ENCODE results near the gene CBLB. TPM values are rescaled to one million over a fixed set of nuclear protein-coding genes. Genes with fewer than 3 reads are reported as not detected.

The CBLB gene
- total and polyA plus RNA-seq, 2 of the 4 experiments (the other 2 are of a cell fraction): 10.1 to 20.1 TPM

DNA sequence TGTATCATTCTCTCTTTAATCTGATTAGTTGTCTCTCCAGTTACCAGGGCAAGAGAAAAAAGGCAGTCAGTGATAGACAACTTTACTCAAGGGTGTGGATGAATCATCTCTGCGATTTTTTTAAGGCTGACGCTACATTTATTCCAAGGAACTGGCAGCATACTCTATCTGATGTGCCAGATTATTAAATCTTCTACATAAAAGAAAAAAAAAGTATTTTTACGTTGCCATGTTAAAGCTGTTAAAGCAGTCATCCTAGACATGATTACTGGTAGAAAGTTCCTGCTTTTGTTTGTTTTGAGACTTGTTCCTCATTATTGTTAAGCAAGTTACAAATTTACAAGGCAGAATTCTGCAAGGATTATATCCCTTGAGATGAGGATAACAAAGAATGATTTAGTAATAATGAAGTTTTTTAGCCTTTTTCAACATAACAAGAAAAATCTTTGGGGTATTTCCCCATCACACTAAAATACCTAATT, 121.7 kb downstream of the CBLB start:
- WGBS, 2 experiments (ENCODE audit: extremely low coverage in 2 of 2, insufficient read length in 1 of 2): no CpG with 5 or more reads among the region's 3 CpGs
- no peak overlapping the region for H3K9ac ChIP-seq (ENCODE audit: low read depth, low read length)
- H3K23ac ChIP-seq (ENCODE audit: low read depth, low read length): no peak overlapping the region

More for the DNA sequence above, 121.7 kb downstream of the CBLB start:
- ATAC-seq (ENCODE audit: low read depth) (peak; percentile 32; the same call in 1 of the 2 replicates), DNase-seq (peak; percentile 44)
- no peak overlapping the region for H3K27ac ChIP-seq (ENCODE audit: insufficient read depth, low read length)
- no peak overlapping the region for H2AK5ac ChIP-seq (ENCODE audit: low read depth, low read length)
- H2BK20ac ChIP-seq (ENCODE audit: low read depth, low read length): no peak overlapping the region
- H4K20me1 ChIP-seq (ENCODE audit: insufficient read depth, low read length): no peaks in the 10 kb centered on the region
- no peaks in the 10 kb centered on the region for H3K27me3 ChIP-seq (ENCODE audit: control insufficient read depth, insufficient read depth, low read length)
- in situ Hi-C loops (cut with MboI; ENCODE audit: low sequenced_read_pairs): no loop called here
- no peak overlapping the region for H3K14ac ChIP-seq (replicated peaks; ENCODE audit: low read depth, low read length)
- H2BK120ac ChIP-seq (ENCODE audit: low read depth, low read length): no peak overlapping the region
- intact Hi-C loops (cut with micrococcal nuclease): no loop called here
- H3K4me1 ChIP-seq (ENCODE audit: control insufficient read depth, insufficient read depth, low read length): peaks cover 2% of the 10 kb centered on the region; the same call in 1 of the 2 replicates
- no peak overlapping the region for H4K91ac ChIP-seq (ENCODE audit: insufficient read depth, low read depth, low read length)
- no peak for TF ChIP-seq SMC3 (IDR thresholded peaks at IDR 0.05; ENCODE audit: low read depth, low read length)
- no peak for TF ChIP-seq NFE2L2 (IDR thresholded peaks at IDR 0.05; ENCODE audit: low read depth, low read length)
- H3K4ac ChIP-seq (ENCODE audit: low read depth, low read length): no peak overlapping the region
- no peaks in the 10 kb centered on the region for H3K9me3 ChIP-seq (ENCODE audit: control insufficient read depth, insufficient read depth, low read length)
- no peak overlapping the region for H3K56ac ChIP-seq (ENCODE audit: extremely low read depth, insufficient read depth, low read length)
- no peak overlapping the region for H2AFZ ChIP-seq (replicated peaks; ENCODE audit: low read length, poor library complexity)
- H2BK15ac ChIP-seq (ENCODE audit: low read depth, low read length): no peak overlapping the region
- H3K9me1 ChIP-seq (ENCODE audit: insufficient read depth, low read length): peaks cover 4% of the 10 kb centered on the region; the same call in 1 of the 2 replicates
- BruUV-seq (replicated peaks): no TSS peak
- H3K4me3 ChIP-seq (ENCODE audit: insufficient read depth, low read depth, low read length): no peak overlapping the region
- no peak overlapping the region for H3K4me2 ChIP-seq (ENCODE audit: low read depth, low read length)
- dilution Hi-C loops (cut with HindIII; ENCODE audit: low sequenced_read_pairs, unreplicated experiment): no loop called here
- no peak overlapping the region for H2AK9ac ChIP-seq (replicated peaks; ENCODE audit: low read depth, low read length, poor library complexity)
- H3K79me1 ChIP-seq (ENCODE audit: low read depth in 1 of 2, low read length in 2 of 2): peaks cover 0 to 6% of the 10 kb centered on the region in 2 experiments; a peak in 2 of 4 replicates
- H3K18ac ChIP-seq (ENCODE audit: low read depth, low read length): no peak overlapping the region
- POLR2A ChIA-PET (ENCODE audit: unreplicated experiment): no interaction called here
- H3K36me3 ChIP-seq (ENCODE audit: control insufficient read depth, insufficient read depth, low read length): peaks cover 5% of the 10 kb centered on the region
- no peak overlapping the region for H2BK5ac ChIP-seq (ENCODE audit: low read depth, low read length, poor library complexity, severe bottlenecking)
- H4K5ac ChIP-seq (ENCODE audit: low read depth, low read length): no peak overlapping the region
- no peak overlapping the region for H4K8ac ChIP-seq (ENCODE audit: low read depth in 2 of 2, low read length in 2 of 2)
- CTCF ChIA-PET: no interaction called here
